Tibial nerve (tissue), 4 donors: ENCODE results near the gene PHF19.

Experiments
- CTCF ChIP-seq, 5 experiments: fragments of 200-600 bp in 3 of 5; fragments of 450-650 bp in 2 of 5; sonication (generic) in 3 of 5; IDR thresholded peaks; one replicate each; pipeline ENCODE4 v1.5.1; 2016 to 2019; ENCODE audit warnings: antibody characterized with exemption in 5 of 5, mild to moderate bottlenecking in 3 of 5, moderate library complexity in 2 of 5
- EP300 ChIP-seq, 2 donors: sonication (generic); formaldehyde crosslinking; IDR thresholded peaks; one replicate each; pipeline ENCODE4 v1.6.1; 2017; ENCODE audit warnings: antibody characterized with exemption in 2 of 2, mild to moderate bottlenecking in 1 of 2

- TF ChIP-seq CTCF (IDR thresholded peaks at IDR 0.05): no peak
- no peak for TF ChIP-seq EP300 (IDR thresholded peaks at IDR 0.05)
Measured at GRCh38 chr9:120851449-120851848, 25.5 kb downstream of the PHF19 start.
